Measurements from ENCODE around the gene ATP8B4. TPM values are rescaled to one million over a fixed set of nuclear protein-coding genes. Genes with fewer than 3 reads are reported as not detected.

Gene ATP8B4
- total and polyA plus RNA-seq, 10 of the 15 experiments (the other 5 are each of a cell fraction or from before 2014, with no cell fraction given), result 0.02 to 0.94 (median 0.19) TPM

DNA sequence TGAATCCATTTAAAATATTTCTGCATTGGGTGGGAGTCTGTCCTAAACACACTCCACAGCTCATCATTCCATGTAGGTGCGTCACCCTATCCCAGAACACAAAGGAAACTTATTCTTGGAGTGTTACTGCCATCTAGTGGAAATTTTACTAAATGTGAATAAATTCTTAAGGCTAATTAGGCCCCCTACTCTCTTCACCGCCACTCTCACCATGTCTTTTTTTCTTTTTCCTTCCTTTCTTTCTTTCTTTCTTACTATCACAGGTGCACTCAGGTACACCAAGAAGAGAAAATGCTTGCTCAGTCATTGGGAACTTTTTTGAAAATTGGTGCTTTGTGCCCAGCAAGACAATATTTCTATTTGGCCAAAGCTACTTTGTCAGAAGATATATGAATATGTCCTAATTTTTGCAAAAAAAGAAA, 26.4 kb upstream of the ATP8B4 start:
- Histone ChIP-seq H3K79me2 (ENCODE audit: control insufficient read depth, insufficient read depth, low read length) (no peaks in the 10 kb centered on the region), H2AFZ (ENCODE audit: control insufficient read depth, low read depth, low read length) (no peak overlapping the region), H4K20me1 (ENCODE audit: control insufficient read depth, insufficient read depth) (no peaks in the 10 kb centered on the region), H3K4me3 (no peak overlapping the region), H3K27ac (ENCODE audit: control insufficient read depth, insufficient read depth) (no peak overlapping the region), H3K27me3 (replicated peaks in 1 of 2; ENCODE audit: control insufficient read depth in 2 of 2, insufficient read depth in 2 of 2, low read length in 1 of 2) (no peaks in the 10 kb centered on the region; a peak in 1 of 4 replicates), H3K9me3 (replicated peaks; ENCODE audit: control insufficient read depth, insufficient read depth, low read length) (no peaks in the 10 kb centered on the region), H3K4me1 (ENCODE audit: control insufficient read depth, insufficient read depth, low read length) (no peaks in the 10 kb centered on the region), H3K4me2 (ENCODE audit: control insufficient read depth, insufficient read depth) (no peak overlapping the region), H3K36me3 (ENCODE audit: control insufficient read depth in 2 of 2, insufficient read depth in 2 of 2, low read length in 1 of 2) (no peaks in the 10 kb centered on the region), H3K9ac (ENCODE audit: control insufficient read depth, insufficient read depth, low read length) (no peak overlapping the region)
- RAD21 ChIA-PET (ENCODE audit: unreplicated experiment), result interaction anchor here (0.7 to 2.7 kb wide), 10 partner anchors 11 to 1284 kb away, joined by 3 to 21 read pairs (median 6); partner anchors contain the start of gene FGF7
- 16% methylated on average over 2 of the region's 2 CpGs for WGBS (ENCODE audit: insufficient coverage, insufficient replicate concordance, low lambda C conversion rate, missing lambda C conversion rate)
- in situ Hi-C loops (cut with MboI) (loop anchor here (10.0 kb wide), 3 partner anchors 721 to 1791 kb away; partner anchors contain the start of gene FGF7), intact Hi-C loops (cut with micrococcal nuclease; ENCODE audit: unreplicated experiment) (loop anchor here (1.0 to 5.0 kb wide), 5 partner anchors 88 to 1283 kb away; no protein-coding TSS in a partner anchor)
- FAIRE-seq (peak; percentile 35), DNase-seq (ENCODE audit: low read depth, low spot score) (peak; percentile 16), ATAC-seq (peak; percentile 75)
- SMC1A ChIA-PET (ENCODE audit: uncharacterized antibody, unreplicated experiment), result interaction anchor here (0.7 to 2.2 kb wide), 19 partner anchors 10 to 1786 kb away, joined by 3 to 13 read pairs (median 4); partner anchors contain the start of genes ATP8B4 and FGF7
- CTCF ChIA-PET, result interaction anchor here (0.6 to 4.5 kb wide), 34 partner anchors 9 to 1793 kb away, joined by 3 to 21 read pairs (median 4); partner anchors contain the start of genes ATP8B4, EID1 and FGF7
- TF ChIP-seq SMC3 (IDR thresholded peaks at IDR 0.05; ENCODE audit: borderline replicate concordance, low read length) (peak; percentile 54; the same call in 1 of the 2 replicates), KLF5 (IDR thresholded peaks at IDR 0.05; ENCODE audit: partially characterized antibody) (no peak), RAD51 (IDR thresholded peaks at IDR 0.05) (peak; percentile 18; the same call in 1 of the 2 replicates), ZNF622 (IDR thresholded peaks at IDR 0.05) (no peak), RAD21 (IDR thresholded peaks at IDR 0.05; ENCODE audit: insufficient read depth, low read depth, low read length) (peak; percentile 66)
- TF ChIP-seq, protein P1, sequence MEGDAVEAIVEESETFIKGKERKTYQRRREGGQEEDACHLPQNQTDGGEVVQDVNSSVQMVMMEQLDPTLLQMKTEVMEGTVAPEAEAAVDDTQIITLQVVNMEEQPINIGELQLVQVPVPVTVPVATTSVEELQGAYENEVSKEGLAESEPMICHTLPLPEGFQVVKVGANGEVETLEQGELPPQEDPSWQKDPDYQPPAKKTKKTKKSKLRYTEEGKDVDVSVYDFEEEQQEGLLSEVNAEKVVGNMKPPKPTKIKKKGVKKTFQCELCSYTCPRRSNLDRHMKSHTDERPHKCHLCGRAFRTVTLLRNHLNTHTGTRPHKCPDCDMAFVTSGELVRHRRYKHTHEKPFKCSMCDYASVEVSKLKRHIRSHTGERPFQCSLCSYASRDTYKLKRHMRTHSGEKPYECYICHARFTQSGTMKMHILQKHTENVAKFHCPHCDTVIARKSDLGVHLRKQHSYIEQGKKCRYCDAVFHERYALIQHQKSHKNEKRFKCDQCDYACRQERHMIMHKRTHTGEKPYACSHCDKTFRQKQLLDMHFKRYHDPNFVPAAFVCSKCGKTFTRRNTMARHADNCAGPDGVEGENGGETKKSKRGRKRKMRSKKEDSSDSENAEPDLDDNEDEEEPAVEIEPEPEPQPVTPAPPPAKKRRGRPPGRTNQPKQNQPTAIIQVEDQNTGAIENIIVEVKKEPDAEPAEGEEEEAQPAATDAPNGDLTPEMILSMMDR (IDR thresholded peaks at IDR 0.05 in 2 of 3, conservative IDR thresholded peaks at IDR 0.05 in 1 of 3; ENCODE audit: control insufficient read depth in 2 of 3, extremely low read depth in 1 of 3, insufficient read depth in 1 of 3, low read depth in 3 of 3, low read length in 3 of 3), result peak; percentile 25 to 47 (median 31); a peak in 4 of 6 replicates
- no TSS peak for BruUV-seq (replicated peaks)
- POLR2A ChIA-PET, result interaction anchor here (0.6 kb wide), 1 partner anchor 92 kb away, joined by 8 read pairs; no protein-coding TSS in a partner anchor

Data from GM12878 (cell line).